ENCODE data around the gene MGST3. TPM values are rescaled to one million over a fixed set of nuclear protein-coding genes. Genes with fewer than 3 reads are reported as not detected.
A peak's percentile ranks its signal among the peaks of the same experiment; 100 is the strongest.
"Not testable (repeated sequence)": the region's sequence is repeated elsewhere in the genome, so short reads cannot be mapped to it uniquely, and the experiment has no call there.

Gene MGST3
- polyA plus RNA-seq (2011; rRNA removed) (242 and 252 TPM in 2 replicates), polyA minus RNA-seq (2011; rRNA and poly(A)+ RNA removed) (110 and 147 TPM in 2 replicates)

GRCh38 chr1:165630629-165631341, at the start of gene MGST3:
TSS of gene MGST3 (plus strand) at chr1:165631234. CDS start at chr1:165649848, 18,614 bp downstream.
- TF ChIP-seq CTCF (IDR thresholded peaks at IDR 0.05; ENCODE audit: low read depth, low read length), result no peak
- peak; percentile 87 for DNase-seq (ENCODE audit: low read depth, low spot score)
- H3K4me3 ChIP-seq (ENCODE audit: low read depth, low read length), result peak within 1 kb of the TSS; percentile 92
- H3K27ac ChIP-seq (ENCODE audit: low read depth, low read length), result peak within 1 kb of the TSS; percentile 87
- CTCF ChIA-PET, result interaction anchor here (1.2 kb wide), 2 partner anchors 33 to 67 kb away, joined by 3 to 5 read pairs; no protein-coding TSS in a partner anchor
- POLR2A ChIA-PET, result no interaction called here
- peaks cover 3% of the 10 kb centered on the region for H3K27me3 ChIP-seq (ENCODE audit: control insufficient read depth, insufficient read depth, low read length)
- no peaks in the 10 kb centered on the region for H3K9me3 ChIP-seq (ENCODE audit: control insufficient read depth, insufficient read depth, low read length)

GRCh38 chr1:165581926-165582325, 49.1 kb upstream of the MGST3 start:
- ChIA-PET CTCF (no interaction called here), POLR2A (no interaction called here)
- no peak for DNase-seq (ENCODE audit: low read depth, low spot score)
- Histone ChIP-seq H3K4me3 (ENCODE audit: low read depth, low read length) (no peak overlapping the region), H3K27ac (ENCODE audit: low read depth, low read length) (no peak overlapping the region), H3K27me3 (ENCODE audit: control insufficient read depth, insufficient read depth, low read length) (no peaks in the 10 kb centered on the region), H3K9me3 (ENCODE audit: control insufficient read depth, insufficient read depth, low read length) (peaks cover 8% of the 10 kb centered on the region; the same call in 1 of the 2 replicates)
- no peak for TF ChIP-seq CTCF (IDR thresholded peaks at IDR 0.05; ENCODE audit: low read depth, low read length)

- Histone ChIP-seq H3K9me3 (ENCODE audit: control insufficient read depth, insufficient read depth, low read length) (peaks cover 8% of the 10 kb centered on the region; the same call in 1 of the 2 replicates), H3K27me3 (ENCODE audit: control insufficient read depth, insufficient read depth, low read length) (peaks cover 2% of the 10 kb centered on the region), H3K27ac (ENCODE audit: low read depth, low read length) (no peak overlapping the region), H3K4me3 (ENCODE audit: low read depth, low read length) (no peak overlapping the region)
- POLR2A ChIA-PET, result no interaction called here
- TF ChIP-seq CTCF (IDR thresholded peaks at IDR 0.05; ENCODE audit: low read depth, low read length), result no peak
- no peak for DNase-seq (ENCODE audit: low read depth, low spot score)
- CTCF ChIA-PET, result interaction anchor here (1.0 to 6.3 kb wide), 3 partner anchors 8 to 219 kb away, joined by 4 to 46 read pairs (median 9); no protein-coding TSS in a partner anchor
Observed at GRCh38 chr1:165586398-165586797, 44.6 kb upstream of the MGST3 start.

GRCh38 chr1:165591391-165591790, 39.6 kb upstream of the MGST3 start:
- CTCF ChIA-PET, result interaction anchor here (0.6 to 7.2 kb wide), 11 partner anchors 7 to 478 kb away, joined by 3 to 223 read pairs (median 11); no protein-coding TSS in a partner anchor
- POLR2A ChIA-PET, result not testable (repeated sequence)

GRCh38 chr1:165592945-165593823, 37.9 kb upstream of the MGST3 start:
- peak; percentile 63 for DNase-seq (ENCODE audit: low read depth, low spot score)
- ChIA-PET CTCF (interaction anchor here (0.5 to 7.2 kb wide), 27 partner anchors 8 to 480 kb away, joined by 3 to 223 read pairs (median 4); no protein-coding TSS in a partner anchor), POLR2A (no interaction called here)
- TF ChIP-seq CTCF (IDR thresholded peaks at IDR 0.05; ENCODE audit: low read depth, low read length), result peak; percentile 91
- peaks cover 16% of the 10 kb centered on the region for H3K27me3 ChIP-seq (ENCODE audit: control insufficient read depth, insufficient read depth, low read length)
- H3K9me3 ChIP-seq (ENCODE audit: control insufficient read depth, insufficient read depth, low read length), result no peaks in the 10 kb centered on the region
- no peak overlapping the region for H3K27ac ChIP-seq (ENCODE audit: low read depth, low read length)
- no peak overlapping the region for H3K4me3 ChIP-seq (ENCODE audit: low read depth, low read length)

More at GRCh38 chr1:165591391-165591790, 39.6 kb upstream of the MGST3 start:
- H3K4me3 ChIP-seq (ENCODE audit: low read depth, low read length); H3K9me3 ChIP-seq (ENCODE audit: control insufficient read depth, insufficient read depth, low read length); H3K27ac ChIP-seq (ENCODE audit: low read depth, low read length); DNase-seq (ENCODE audit: low read depth, low spot score): not testable (repeated sequence)
- peaks cover 16% of the 10 kb centered on the region for H3K27me3 ChIP-seq (ENCODE audit: control insufficient read depth, insufficient read depth, low read length)
